ENCODE results near the gene POU2F3.
A peak's percentile ranks its signal among the peaks of the same experiment; 100 is the strongest.

POU2F3 gene

DNA sequence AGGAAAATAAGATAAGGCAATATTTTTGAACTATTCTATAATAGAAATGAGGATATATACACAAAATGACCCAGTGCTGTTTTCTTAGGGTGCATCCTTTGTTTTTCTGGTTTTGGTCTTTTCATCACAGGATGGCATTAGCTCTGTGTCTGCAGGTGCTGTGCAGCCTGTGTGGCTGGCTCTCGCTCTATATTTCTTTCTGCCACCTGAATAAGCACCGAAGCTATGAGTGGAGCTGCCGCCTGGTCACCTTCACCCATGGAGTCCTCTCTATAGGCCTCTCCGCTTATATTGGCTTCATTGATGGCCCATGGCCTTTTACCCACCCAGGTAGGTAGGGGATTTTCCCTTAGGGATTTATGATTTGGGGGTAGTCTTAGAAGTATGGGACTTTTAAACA is 87.4 kb downstream of the POU2F3 start:
- DNase-seq = no peak

DNA sequence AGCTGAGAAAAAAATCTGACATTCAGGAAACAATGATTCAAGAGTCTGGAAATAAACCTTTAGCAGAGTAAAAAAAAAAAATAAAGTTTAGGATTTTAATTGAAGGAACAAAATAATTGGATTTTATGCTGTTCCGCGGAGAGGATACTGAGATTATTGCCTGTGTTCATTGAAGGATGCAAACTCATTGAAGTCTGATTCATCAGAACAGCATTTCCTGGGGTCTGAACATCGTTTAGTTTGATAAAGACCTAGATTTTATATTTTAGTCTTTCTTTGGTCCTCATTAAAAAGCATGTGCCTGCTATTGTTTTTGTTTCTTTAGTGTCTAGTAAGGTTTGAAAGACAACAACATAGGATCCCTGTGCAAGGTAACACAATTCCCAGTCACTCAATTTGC is 89.6 kb downstream of the POU2F3 start:
- no peak for DNase-seq

- no peak for DNase-seq
Observed at GRCh38 chr11:120330045-120330444, 90.1 kb downstream of the POU2F3 start.

GRCh38 chr11:120331301-120331996 is 91.5 kb downstream of the POU2F3 start:
- no peak for DNase-seq

GRCh38 chr11:120332822-120333716 is 93.1 kb downstream of the POU2F3 start:
- no peak for DNase-seq

- DNase-seq = no peak
Observed at GRCh38 chr11:120333801-120334200, 93.9 kb downstream of the POU2F3 start.

- DNase-seq = no peak
Observed at GRCh38 chr11:120334332-120334731, 94.4 kb downstream of the POU2F3 start.

GRCh38 chr11:120334894-120335462 is 95.0 kb downstream of the POU2F3 start:
- DNase-seq = peak; percentile 78

DNA sequence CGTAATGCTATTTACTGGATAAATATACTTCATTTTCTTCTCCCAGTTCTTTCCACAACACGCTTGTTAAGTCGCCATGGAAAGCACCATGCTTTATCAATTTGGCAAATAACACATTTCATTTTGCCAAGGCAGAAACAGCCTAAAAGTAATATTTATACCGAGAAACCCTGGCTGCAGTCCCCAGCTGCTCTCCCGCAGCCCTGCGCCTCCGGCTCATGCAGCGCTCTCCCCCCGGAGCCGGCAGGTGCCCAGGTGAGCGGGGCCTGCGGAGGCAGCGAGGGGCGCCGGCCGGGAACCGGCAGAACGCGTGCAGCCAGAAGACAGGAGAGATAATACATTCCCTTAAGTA is 95.6 kb downstream of the POU2F3 start:
- DNase-seq = no peak

GRCh38 chr11:120335908-120336640 is 96.1 kb downstream of the POU2F3 start, which contains the start of gene ARHGEF12:
Gene ARHGEF12 (plus strand): TSS chr11:120336413. CDS start chr11:120337244, 831 bp downstream.
- DNase-seq = peak; percentile 83

- DNase-seq = peak; percentile 24
Observed at GRCh38 chr11:120336641-120337354, 96.9 kb downstream of the POU2F3 start.

- DNase-seq = no peak
Observed at GRCh38 chr11:120337355-120338106, 97.6 kb downstream of the POU2F3 start.

GRCh38 chr11:120338107-120338933 is 98.4 kb downstream of the POU2F3 start:
- DNase-seq = no peak

DNA sequence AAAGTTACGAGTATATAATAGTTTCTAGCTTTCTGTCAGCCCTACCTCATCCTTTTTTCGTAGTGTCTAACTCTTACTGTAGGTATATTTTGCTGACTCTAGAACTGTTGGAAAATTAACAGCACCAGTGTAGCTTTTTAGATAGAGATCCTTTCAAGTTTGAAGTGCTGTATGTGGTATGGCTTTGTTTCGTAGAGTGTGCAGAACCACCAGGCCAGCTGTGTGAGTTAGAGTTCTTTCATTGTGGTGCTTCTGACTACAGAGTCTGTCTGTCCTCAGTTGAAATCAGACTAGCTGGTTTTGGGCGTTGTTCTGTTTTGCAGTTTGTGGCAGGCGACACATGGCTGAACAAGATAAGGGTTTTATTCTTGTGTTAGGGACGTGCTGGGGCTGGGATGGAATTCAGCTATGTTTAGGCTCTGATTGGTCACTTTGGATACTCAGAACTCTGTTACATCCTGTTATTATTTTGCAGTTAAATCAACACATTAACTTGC is 99.5 kb downstream of the POU2F3 start:
- no peak for DNase-seq

DNA sequence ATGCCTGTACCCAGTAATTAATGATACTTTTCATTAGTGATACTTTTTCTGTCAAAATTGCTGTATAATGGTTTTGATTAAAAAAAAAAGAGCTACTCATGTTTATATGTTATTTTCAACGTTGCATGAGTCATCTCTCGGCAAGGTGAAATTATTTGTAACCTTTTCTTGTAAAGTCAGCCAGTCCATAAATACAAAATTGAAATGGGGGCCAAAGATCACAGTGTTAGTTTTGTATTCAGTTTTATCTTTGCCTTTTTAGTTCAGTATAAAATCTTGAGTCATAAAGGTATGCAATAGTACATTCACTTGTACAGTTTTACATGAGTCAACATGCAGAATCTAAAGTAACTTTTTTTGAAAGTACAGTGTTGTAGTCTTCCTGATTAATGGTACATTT is 100.6 kb downstream of the POU2F3 start:
- no peak for DNase-seq

GRCh38 chr11:120342226-120342625 is 102.3 kb downstream of the POU2F3 start:
- DNase-seq = no peak

GRCh38 chr11:120342678-120343077 is 102.7 kb downstream of the POU2F3 start:
- DNase-seq = no peak

GRCh38 chr11:120343429-120343828 is 103.5 kb downstream of the POU2F3 start:
- DNase-seq = no peak

DNA sequence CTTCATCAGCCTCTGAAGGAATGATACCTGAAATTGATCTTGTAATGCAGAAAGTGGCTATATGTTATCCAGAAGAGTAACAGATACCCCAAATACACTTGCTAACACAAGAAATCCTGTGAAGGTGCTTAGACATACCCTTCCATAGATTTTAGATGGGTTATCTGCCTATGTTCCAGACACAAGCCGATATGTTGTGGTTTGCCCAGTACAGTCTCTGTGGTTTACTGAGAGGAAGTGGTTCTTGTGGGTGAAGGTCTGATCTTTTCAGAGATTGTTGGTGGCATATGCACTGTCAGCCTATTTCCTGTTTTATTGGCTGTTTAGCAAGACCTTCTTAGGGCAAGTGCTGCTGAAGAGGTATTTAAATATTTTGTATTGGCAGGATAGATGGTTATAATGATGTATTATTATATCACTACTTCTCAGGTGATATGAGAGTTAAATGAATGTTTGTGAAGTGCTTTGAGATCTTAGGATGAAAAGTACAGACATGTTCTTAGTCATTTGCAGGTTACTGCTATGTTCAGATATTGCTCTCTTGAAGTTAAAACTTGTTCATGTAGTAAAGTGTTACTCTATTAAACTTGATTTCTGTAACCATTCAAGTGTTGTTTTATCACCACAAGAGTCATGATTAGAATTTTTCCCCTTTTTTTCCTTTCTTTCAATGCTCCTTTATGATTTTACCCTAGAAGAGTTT is 104.5 kb downstream of the POU2F3 start:
- peak; percentile 80 for DNase-seq

GRCh38 chr11:120346233-120346632 is 106.3 kb downstream of the POU2F3 start:
- no peak for DNase-seq
